Heart right ventricle (tissue), 16 donors: ENCODE results near the gene CYB561A3. TPM values are rescaled to one million over a fixed set of nuclear protein-coding genes. Genes with fewer than 3 reads are reported as not detected.

ENCODE experiments used
- ATAC-seq, 8 donors: fragments of 200-7000 bp; cut with Tn5 transposase; one replicate each; pipeline ENCODE4 v1.9.1; 2020; ENCODE audit warnings: mild to moderate bottlenecking in 8 of 8, moderate library complexity in 8 of 8, moderate number of reproducible peaks in 1 of 8
- DNase-seq, 2 donors: peaks; one replicate each; pipeline ENCODE4 v3.0.0-alpha.2; 2020
- H3K27ac ChIP-seq, 10 donors: fragments of 200-600 bp; sonication (generic) in 2 of 10; one replicate each; pipeline versions ENCODE4 v1.5.0 to v1.8.0; 2020 to 2022; ENCODE audit warnings: mild to moderate bottlenecking in 3 of 10
- H3K27me3 ChIP-seq, 7 donors: fragments of 200-600 bp; one replicate each; pipeline ENCODE4 v1.8.0; 2021 to 2022; ENCODE audit warnings: mild to moderate bottlenecking in 2 of 7
- H3K36me3 ChIP-seq, 9 donors: fragments of 200-600 bp; sonication (generic) in 1 of 9; one replicate each; pipeline versions ENCODE4 v1.5.0 to v1.8.0; 2020 to 2022; ENCODE audit warnings: mild to moderate bottlenecking in 2 of 9
- H3K4me1 ChIP-seq, 9 donors: fragments of 200-600 bp; sonication (generic) in 1 of 9; one replicate each; pipeline versions ENCODE4 v1.5.0 to v1.8.0; 2020 to 2022; ENCODE audit warnings: mild to moderate bottlenecking in 4 of 9
- H3K4me3 ChIP-seq, 10 donors: fragments of 200-600 bp; sonication (generic) in 2 of 10; one replicate each; pipeline versions ENCODE4 v1.5.0 to v1.8.0; 2020 to 2022; ENCODE audit warnings: mild to moderate bottlenecking in 7 of 10, moderate library complexity in 2 of 10
- H3K9me3 ChIP-seq, 11 donors: fragments of 200-600 bp in 10 of 11; sonication (generic) in 2 of 11; one replicate each; pipeline versions ENCODE4 v1.5.0 to v1.8.0; 2013 to 2022; ENCODE audit warnings: mild to moderate bottlenecking in 2 of 11, control low read depth in 1 of 11, moderate library complexity in 1 of 11
- WGBS, 2 donors: extraction: QIAGEN DNeasy Blood & Tissue Kit; methylation state at CpG; one replicate each; pipeline ENCODE4 v1.1.7; 2013; ENCODE audit warnings: inconsistent platforms in 1 of 2; 5-methylcytosine and 5-hydroxymethylcytosine counted together
- intact Hi-C, 10 donors: fragments of 100-400 bp; cut with DNase I; formaldehyde crosslinking; loops; one replicate each; pipeline versions ENCODE4 v1.11.1 to v1.14.2; 2022
- polyA plus RNA-seq, 2 donors: library from polyadenylated mRNA; stranded (reverse); fragments of 200-250 nt; gene quantifications; one replicate each; pipeline ENCODE4 v1.2.3, GENCODE V29; 2013
- total RNA-seq, 10 donors: library from RNA; stranded (reverse); fragmentation: NEBNext Ultra II Directional in 3 of 10; extraction: Animal tissue kit (Norgen Biotek cat#: 25700) in 3 of 10; gene quantifications; one replicate each; pipeline versions ENCODE4 v1.2.1 to v1.2.4, GENCODE V29; 2021 to 2023
- TF ChIP-seq, protein P1 (sequence below), 9 donors: fragments of 200-600 bp; sonication (generic) in 2 of 9; IDR thresholded peaks; one replicate each; pipeline versions ENCODE4 v1.5.0 to v1.8.0; 2021 to 2022; ENCODE audit warnings: antibody characterized with exemption in 9 of 9, mild to moderate bottlenecking in 5 of 9, moderate library complexity in 1 of 9
- donor health status: Arrhythmogenic right ventricular cardiomyopathy.
- donor health status: ischemic (EF 13 %, LVEDD 7.1; RV severe dilation, severe dysfunction).
- donor health status: healthy with polysubstance abuse.
- donor health status: DM: no; HTN: yes; CAD: no.
- donor health status: DM: no; HTN: no; CAD: no.
- donor health status: ischemic (EF 25% LVEDD 6.9; RV normal size, moderate dysfunction).
- donor health status: ischemic (EF 25% LVEDD 5.7; RV mildly dilated, moderate dysfunction).
- donor health status: healthy.
- donor health status: DM: yes; HTN: yes; CAD: no.
- donor health status: Ischemic cardiomyopathy.
- donor health status: ischemic (EF 35%, LVEDD 5.7; RV mildly dilated, moderate dysfunction).
- donor health status: nonischemic (EF 11% LVEDD 7.7; RV severe dilation, severe dysfunction).
- donor health status: DM: yes; HTN: yes; CAD: no.
- donor health status: PGD.
- donor health status: ischemic (EF 29% LVEDD 5.4; RV normal size, mild dysfunction).
- donor health status: nonischemic (EF 23%, LVEDD 6.1; RV moderate dilation, normal function).

CYB561A3 gene
- total and polyA plus RNA-seq, 12 donors, result 6.0 to 18.6 (median 10.5) TPM

GRCh38 chr11:61345170-61345610 lies 16.5 kb downstream of the CYB561A3 start:
- 58 to 60% methylated on average over 4 of the region's 4 CpGs for WGBS, 2 donors
- no peak for ATAC-seq
- TF ChIP-seq, protein P1, sequence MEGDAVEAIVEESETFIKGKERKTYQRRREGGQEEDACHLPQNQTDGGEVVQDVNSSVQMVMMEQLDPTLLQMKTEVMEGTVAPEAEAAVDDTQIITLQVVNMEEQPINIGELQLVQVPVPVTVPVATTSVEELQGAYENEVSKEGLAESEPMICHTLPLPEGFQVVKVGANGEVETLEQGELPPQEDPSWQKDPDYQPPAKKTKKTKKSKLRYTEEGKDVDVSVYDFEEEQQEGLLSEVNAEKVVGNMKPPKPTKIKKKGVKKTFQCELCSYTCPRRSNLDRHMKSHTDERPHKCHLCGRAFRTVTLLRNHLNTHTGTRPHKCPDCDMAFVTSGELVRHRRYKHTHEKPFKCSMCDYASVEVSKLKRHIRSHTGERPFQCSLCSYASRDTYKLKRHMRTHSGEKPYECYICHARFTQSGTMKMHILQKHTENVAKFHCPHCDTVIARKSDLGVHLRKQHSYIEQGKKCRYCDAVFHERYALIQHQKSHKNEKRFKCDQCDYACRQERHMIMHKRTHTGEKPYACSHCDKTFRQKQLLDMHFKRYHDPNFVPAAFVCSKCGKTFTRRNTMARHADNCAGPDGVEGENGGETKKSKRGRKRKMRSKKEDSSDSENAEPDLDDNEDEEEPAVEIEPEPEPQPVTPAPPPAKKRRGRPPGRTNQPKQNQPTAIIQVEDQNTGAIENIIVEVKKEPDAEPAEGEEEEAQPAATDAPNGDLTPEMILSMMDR (IDR thresholded peaks at IDR 0.05), result no peak
- Histone ChIP-seq H3K27ac (no peak overlapping the region), H3K4me1 (peaks cover 0 to 11% (median 0%) of the 10 kb centered on the region in 9 donors), H3K36me3 (peaks cover 0 to 80% (median 6%) of the 10 kb centered on the region in 9 donors), H3K9me3 (no peaks in the 10 kb centered on the region), H3K27me3 (no peaks in the 10 kb centered on the region), H3K4me3 (no peak overlapping the region)
- no peak for DNase-seq
- intact Hi-C loops, result no loop called here

- ATAC-seq (no peak), DNase-seq (no peak)
- Histone ChIP-seq H3K4me1 (peaks cover 0 to 11% (median 0%) of the 10 kb centered on the region in 9 donors), H3K27me3 (no peaks in the 10 kb centered on the region), H3K27ac (no peak overlapping the region), H3K4me3 (no peak overlapping the region), H3K36me3 (peaks cover 0 to 78% (median 0%) of the 10 kb centered on the region in 9 donors), H3K9me3 (no peaks in the 10 kb centered on the region)
- TF ChIP-seq, protein P1 (IDR thresholded peaks at IDR 0.05), result no peak
- intact Hi-C loops, result no loop called here
- WGBS, 2 donors, result 94 to 95% methylated on average over 29 of the region's 29 CpGs
These were observed 17.6 kb downstream of the CYB561A3 start for GRCh38 chr11:61343792-61344745.

GRCh38 chr11:61342207-61342803 lies 19.4 kb downstream of the CYB561A3 start:
- intact Hi-C loops, result no loop called here

GRCh38 chr11:61341706-61342105 lies 20.0 kb downstream of the CYB561A3 start:
- TF ChIP-seq, protein P1 (IDR thresholded peaks at IDR 0.05), result no peak
- no peak overlapping the region for H3K4me3 ChIP-seq
- intact Hi-C loops, result no loop called here
- no peak overlapping the region for H3K27ac ChIP-seq
- 94 to 98% methylated on average over 4 of the region's 4 CpGs for WGBS, 2 donors
- no peak for ATAC-seq
- peaks cover 0 to under 1% (median 0%) of the 10 kb centered on the region in 9 donors for H3K4me1 ChIP-seq
- no peaks in the 10 kb centered on the region for H3K27me3 ChIP-seq
- no peaks in the 10 kb centered on the region for H3K9me3 ChIP-seq
- no peak for DNase-seq
- peaks cover 0 to 65% (median 0%) of the 10 kb centered on the region in 9 donors for H3K36me3 ChIP-seq

More at GRCh38 chr11:61342207-61342803, 19.4 kb downstream of the CYB561A3 start:
- no peaks in the 10 kb centered on the region for H3K27me3 ChIP-seq
- H3K36me3 ChIP-seq, result peaks cover 0 to 71% (median 0%) of the 10 kb centered on the region in 9 donors
- DNase-seq (no peak), ATAC-seq (no peak)
- no peak overlapping the region for H3K4me3 ChIP-seq
- H3K4me1 ChIP-seq, result no peaks in the 10 kb centered on the region
- H3K27ac ChIP-seq, result no peak overlapping the region
- TF ChIP-seq, protein P1 (IDR thresholded peaks at IDR 0.05), result no peak
- WGBS, 2 donors, result 89 to 90% methylated on average over 20 of the region's 20 CpGs
- no peaks in the 10 kb centered on the region for H3K9me3 ChIP-seq
